HG03280 (cell line): ENCODE data around the gene STK32A.
"Not testable (repeated sequence)": the region's sequence is repeated elsewhere in the genome, so short reads cannot be mapped to it uniquely, and the experiment has no call there.

Source experiments
- ATAC-seq: cut with Tn5 transposase; IDR thresholded peaks from one replicate; pipeline ENCODE4 v1.9.1; 2021; ENCODE audit warnings: mild to moderate bottlenecking, moderate library complexity; ENCODE audit not compliant: unreplicated experiment

Gene STK32A

GRCh38 chr5:147341345-147341744 lies 106.5 kb downstream of the STK32A start:
- no peak for ATAC-seq

GRCh38 chr5:147344861-147345260 lies 110.0 kb downstream of the STK32A start:
- no peak for ATAC-seq

- no peak for ATAC-seq
These were observed 111.3 kb downstream of the STK32A start for GRCh38 chr5:147346006-147346561.

- ATAC-seq = no peak
These were observed 113.2 kb downstream of the STK32A start for GRCh38 chr5:147348046-147348445.

- ATAC-seq = no peak
These were observed 113.6 kb downstream of the STK32A start for GRCh38 chr5:147348451-147348850.

- ATAC-seq = no peak
These were observed 114.4 kb downstream of the STK32A start for GRCh38 chr5:147349241-147349640.

GRCh38 chr5:147359101-147359500 lies 124.3 kb downstream of the STK32A start:
- no peak for ATAC-seq

GRCh38 chr5:147359581-147359980 lies 124.8 kb downstream of the STK32A start:
- ATAC-seq = no peak

- ATAC-seq = no peak
These were observed 126.0 kb downstream of the STK32A start for GRCh38 chr5:147360816-147361215.

GRCh38 chr5:147361441-147362175 lies 126.8 kb downstream of the STK32A start:
- no peak for ATAC-seq

- not testable (repeated sequence) for ATAC-seq
These were observed 132.6 kb downstream of the STK32A start for GRCh38 chr5:147367381-147367780.

GRCh38 chr5:147369742-147370374 lies 135.0 kb downstream of the STK32A start:
- no peak for ATAC-seq

- no peak for ATAC-seq
These were observed 136.5 kb downstream of the STK32A start for GRCh38 chr5:147371290-147371689.

- no peak for ATAC-seq
These were observed 137.4 kb downstream of the STK32A start for GRCh38 chr5:147372191-147372590.

GRCh38 chr5:147373328-147373727 lies 138.5 kb downstream of the STK32A start:
- ATAC-seq = no peak

- ATAC-seq = no peak
These were observed 140.3 kb downstream of the STK32A start for GRCh38 chr5:147375151-147375550.

GRCh38 chr5:147377682-147378081 lies 142.9 kb downstream of the STK32A start:
- no peak for ATAC-seq

- no peak for ATAC-seq
These were observed 146.7 kb downstream of the STK32A start for GRCh38 chr5:147381555-147381954.

- ATAC-seq = no peak
These were observed 147.9 kb downstream of the STK32A start for GRCh38 chr5:147382776-147383175.

- ATAC-seq = no peak
These were observed 149.7 kb downstream of the STK32A start for GRCh38 chr5:147384346-147385193.

GRCh38 chr5:147387109-147387508 lies 152.3 kb downstream of the STK32A start:
- ATAC-seq = no peak
